NB4 (cell line): ENCODE measurements around the gene LCT.
"Not testable (repeated sequence)": the region's sequence is repeated elsewhere in the genome, so short reads cannot be mapped to it uniquely, and the experiment has no call there.

Experiments used
- CTCF ChIP-seq: IDR thresholded peaks from one replicate; pipeline ENCODE4 v1.5.1; 2012; ENCODE audit warnings: low read depth, low read length
- POLR2A ChIP-seq: IDR thresholded peaks from 2 replicates; pipeline ENCODE4 v1.6.1; 2011; ENCODE audit warnings: mild to moderate bottlenecking; ENCODE audit not compliant: insufficient read length; ENCODE audit errors: extremely low read depth

- TF ChIP-seq CTCF, POLR2A: not testable (repeated sequence)
These were observed 39.8 kb upstream of the LCT start for GRCh38 chr2:135876770-135877169.
